ENCODE results near the gene MAPKBP1. TPM values are rescaled to one million over a fixed set of nuclear protein-coding genes. Genes with fewer than 3 reads are reported as not detected.

MAPKBP1 gene
- polyA plus RNA-seq, 1 donor from 2014 or later, result 30.3 TPM

DNA sequence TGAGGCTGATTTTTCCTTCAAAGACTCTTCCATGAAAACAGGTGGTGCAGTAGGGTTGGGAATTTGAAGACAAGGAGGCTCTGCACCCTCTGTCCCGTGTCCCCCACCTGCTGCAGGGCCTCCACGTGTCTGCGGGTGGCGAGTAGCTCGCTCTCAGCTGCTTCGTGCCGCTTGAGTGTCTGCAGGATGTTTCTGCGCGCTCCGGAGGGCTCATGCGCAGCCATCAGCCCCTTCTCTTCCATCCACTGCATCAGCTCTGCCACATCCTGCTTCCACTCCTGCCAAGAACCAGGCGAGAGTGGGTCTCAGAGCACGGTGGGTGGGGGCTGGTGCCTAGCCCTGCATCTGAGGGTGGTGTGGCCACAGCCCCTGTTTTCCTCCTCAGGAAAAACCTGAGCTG lies 101.7 kb downstream of the MAPKBP1 start:
- Histone ChIP-seq H3K9ac (ENCODE audit: low read length) (no peak overlapping the region), H3K9me3 (ENCODE audit: low read length) (no peaks in the 10 kb centered on the region), H3K4me2 (ENCODE audit: low read length) (no peak overlapping the region), H3K36me3 (ENCODE audit: insufficient read depth, low read length) (no peaks in the 10 kb centered on the region), H2AFZ (ENCODE audit: low read depth, low read length) (no peak overlapping the region), H3K27me3 (ENCODE audit: insufficient read depth, low read depth, low read length) (peaks cover 8% of the 10 kb centered on the region), H4K20me1 (ENCODE audit: insufficient read depth) (no peaks in the 10 kb centered on the region), H3F3A (ENCODE audit: insufficient read depth, low read length, poor library complexity, severe bottlenecking) (no peaks in the 10 kb centered on the region), H3K79me2 (replicated peaks; ENCODE audit: insufficient read depth, low read length) (no peaks in the 10 kb centered on the region), H3K9me2 (ENCODE audit: insufficient read depth, low read length) (no peaks in the 10 kb centered on the region), H3K27ac (ENCODE audit: low read length) (no peak overlapping the region), H3K4me3 (ENCODE audit: low read length) (no peak overlapping the region)
- TF ChIP-seq EP300 (conservative IDR thresholded peaks at IDR 0.05; ENCODE audit: poor library complexity, severe bottlenecking), result no peak
- no peak for TF ChIP-seq TAF1 (IDR thresholded peaks at IDR 0.05; ENCODE audit: low read depth)
- no peak for TF ChIP-seq SMC3 (conservative IDR thresholded peaks at IDR 0.05; ENCODE audit: poor library complexity)
- TF ChIP-seq EZH2 (IDR thresholded peaks at IDR 0.05; ENCODE audit: borderline replicate concordance, insufficient read depth, low read length, poor library complexity, severe bottlenecking), result no peak
- no peak for TF ChIP-seq RAD21 (conservative IDR thresholded peaks at IDR 0.05)
- TF ChIP-seq CTCF (IDR thresholded peaks at IDR 0.05; ENCODE audit: poor library complexity, severe bottlenecking), result no peak
- no peak for TF ChIP-seq MXI1 (conservative IDR thresholded peaks at IDR 0.05; ENCODE audit: poor library complexity, severe bottlenecking)
- no peak for TF ChIP-seq REST (IDR thresholded peaks at IDR 0.05; ENCODE audit: borderline replicate concordance)
- TF ChIP-seq POLR2AphosphoS5 (IDR thresholded peaks at IDR 0.05), result no peak

DNA sequence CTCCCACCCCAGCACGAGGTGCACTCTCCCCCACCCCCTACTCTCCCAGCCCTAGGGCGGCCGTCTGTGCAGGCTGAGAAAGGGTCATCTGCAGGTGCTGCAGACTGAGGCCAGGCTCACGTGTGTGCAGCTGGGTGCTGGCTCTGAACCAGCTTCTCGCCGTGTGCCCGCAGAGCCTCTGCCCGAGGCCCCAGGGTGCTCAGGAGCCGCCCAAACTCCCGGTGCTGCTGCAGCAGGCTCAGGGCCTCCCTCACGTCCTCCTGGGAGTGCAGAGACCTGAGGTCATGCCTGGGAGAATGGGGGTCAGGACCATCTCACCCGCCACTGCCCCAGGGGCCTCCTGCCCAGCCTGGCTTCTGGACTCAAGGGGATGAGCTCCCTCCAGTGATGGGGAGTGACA lies 102.4 kb downstream of the MAPKBP1 start:
- Histone ChIP-seq H3K9me2 (ENCODE audit: insufficient read depth, low read length) (no peaks in the 10 kb centered on the region), H2AFZ (ENCODE audit: low read depth, low read length) (no peak overlapping the region), H3K9me3 (ENCODE audit: low read length) (no peaks in the 10 kb centered on the region), H3F3A (ENCODE audit: insufficient read depth, low read length, poor library complexity, severe bottlenecking) (no peaks in the 10 kb centered on the region), H3K9ac (ENCODE audit: low read length) (no peak overlapping the region), H3K79me2 (replicated peaks; ENCODE audit: insufficient read depth, low read length) (no peaks in the 10 kb centered on the region), H3K4me2 (ENCODE audit: low read length) (no peak overlapping the region), H3K27me3 (ENCODE audit: insufficient read depth, low read depth, low read length) (peaks cover 15% of the 10 kb centered on the region), H3K4me3 (ENCODE audit: low read length) (no peak overlapping the region), H3K36me3 (ENCODE audit: insufficient read depth, low read length) (no peaks in the 10 kb centered on the region), H4K20me1 (ENCODE audit: insufficient read depth) (no peaks in the 10 kb centered on the region), H3K27ac (ENCODE audit: low read length) (no peak overlapping the region)
- TF ChIP-seq SMC3 (conservative IDR thresholded peaks at IDR 0.05; ENCODE audit: poor library complexity) (no peak), RAD21 (conservative IDR thresholded peaks at IDR 0.05) (no peak), MXI1 (conservative IDR thresholded peaks at IDR 0.05; ENCODE audit: poor library complexity, severe bottlenecking) (no peak), CTCF (IDR thresholded peaks at IDR 0.05; ENCODE audit: poor library complexity, severe bottlenecking) (no peak), EP300 (conservative IDR thresholded peaks at IDR 0.05; ENCODE audit: poor library complexity, severe bottlenecking) (no peak), REST (IDR thresholded peaks at IDR 0.05; ENCODE audit: borderline replicate concordance) (no peak), POLR2AphosphoS5 (IDR thresholded peaks at IDR 0.05) (no peak), EZH2 (IDR thresholded peaks at IDR 0.05; ENCODE audit: borderline replicate concordance, insufficient read depth, low read length, poor library complexity, severe bottlenecking) (no peak), TAF1 (IDR thresholded peaks at IDR 0.05; ENCODE audit: low read depth) (no peak)

All from neural cell (in vitro differentiated cells).